Hepatocyte (in vitro differentiated cells): ENCODE data around the gene MSH5.

Experiments used
- EZH2 ChIP-seq: fragments of 200-600 bp; sonication (generic); IDR thresholded peaks from 2 replicates; pipeline ENCODE4 v1.6.1; 2016; ENCODE audit warnings: antibody characterized with exemption, mild to moderate bottlenecking, borderline replicate concordance
- EZH2phosphoT487 ChIP-seq: fragments of 200-600 bp; sonication (generic); IDR thresholded peaks from one replicate; pipeline ENCODE4 v1.6.1; 2018; ENCODE audit warnings: antibody characterized with exemption, mild to moderate bottlenecking, low read depth, moderate library complexity; ENCODE audit not compliant: unreplicated experiment, severe bottlenecking
- TF ChIP-seq, protein P1 (sequence below): fragments of 200-600 bp; sonication (generic); IDR thresholded peaks from 2 replicates; pipeline ENCODE4 v1.5.1; 2016; ENCODE audit warnings: antibody characterized with exemption, mild to moderate bottlenecking; ENCODE audit not compliant: poor library complexity

DNA sequence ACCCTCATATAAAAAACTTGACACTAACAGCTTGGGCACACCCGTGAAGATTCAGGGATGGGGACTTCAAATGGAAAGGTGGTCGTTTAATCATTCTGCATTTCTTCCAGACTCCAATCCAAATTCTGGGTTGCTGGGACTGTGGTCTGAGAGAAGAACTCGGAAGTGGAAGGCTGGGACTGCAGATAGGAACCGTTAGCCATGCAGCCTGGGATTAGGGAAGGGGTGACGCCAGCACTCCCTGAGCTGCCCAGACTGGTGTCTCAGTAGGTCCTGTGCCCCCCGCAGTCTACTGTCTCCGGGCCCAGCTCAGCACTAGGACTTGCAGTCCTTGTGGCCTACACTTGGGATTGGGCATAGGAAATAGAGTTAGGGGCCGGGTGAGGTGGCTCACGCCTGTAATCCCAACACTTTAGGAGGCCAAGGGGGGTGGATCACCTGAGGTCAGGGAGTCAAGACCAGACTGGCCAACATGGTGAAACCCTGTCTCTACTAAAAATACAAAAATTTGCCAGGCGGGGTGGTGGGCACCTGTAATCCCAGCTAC lies 3.0 kb upstream of the MSH5 start:
- TF ChIP-seq, protein P1, sequence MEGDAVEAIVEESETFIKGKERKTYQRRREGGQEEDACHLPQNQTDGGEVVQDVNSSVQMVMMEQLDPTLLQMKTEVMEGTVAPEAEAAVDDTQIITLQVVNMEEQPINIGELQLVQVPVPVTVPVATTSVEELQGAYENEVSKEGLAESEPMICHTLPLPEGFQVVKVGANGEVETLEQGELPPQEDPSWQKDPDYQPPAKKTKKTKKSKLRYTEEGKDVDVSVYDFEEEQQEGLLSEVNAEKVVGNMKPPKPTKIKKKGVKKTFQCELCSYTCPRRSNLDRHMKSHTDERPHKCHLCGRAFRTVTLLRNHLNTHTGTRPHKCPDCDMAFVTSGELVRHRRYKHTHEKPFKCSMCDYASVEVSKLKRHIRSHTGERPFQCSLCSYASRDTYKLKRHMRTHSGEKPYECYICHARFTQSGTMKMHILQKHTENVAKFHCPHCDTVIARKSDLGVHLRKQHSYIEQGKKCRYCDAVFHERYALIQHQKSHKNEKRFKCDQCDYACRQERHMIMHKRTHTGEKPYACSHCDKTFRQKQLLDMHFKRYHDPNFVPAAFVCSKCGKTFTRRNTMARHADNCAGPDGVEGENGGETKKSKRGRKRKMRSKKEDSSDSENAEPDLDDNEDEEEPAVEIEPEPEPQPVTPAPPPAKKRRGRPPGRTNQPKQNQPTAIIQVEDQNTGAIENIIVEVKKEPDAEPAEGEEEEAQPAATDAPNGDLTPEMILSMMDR, result no peak
- no peak for TF ChIP-seq EZH2phosphoT487
- TF ChIP-seq EZH2, result no peak
